PFSK-1 (cell line): ENCODE results near the gene RALY.

ENCODE experiments used
- FOXP2 ChIP-seq: optimal IDR thresholded peaks from 2 replicates; pipeline ENCODE3; 2011; ENCODE audit warnings: borderline replicate concordance, control low read depth, inconsistent platforms; ENCODE audit not compliant: insufficient read depth; ENCODE audit errors: extremely low read length, extremely low read depth
- POLR2AphosphoS5 ChIP-seq: IDR thresholded peaks from 2 replicates; pipeline ENCODE4 v1.6.1; 2012; ENCODE audit warnings: low read depth, mild to moderate bottlenecking, control low read depth, low read length, moderate library complexity
- REST ChIP-seq, 2 experiments: IDR thresholded peaks; 2 replicates each; pipeline versions ENCODE4 v1.6.1 to v1.8.0; 2011 to 2012; ENCODE audit warnings: low read depth in 2 of 2, low read length in 2 of 2, control low read depth in 1 of 2, inconsistent platforms in 1 of 2, mild to moderate bottlenecking in 1 of 2, moderate library complexity in 1 of 2; ENCODE audit not compliant: insufficient read depth in 1 of 2
- SIN3A ChIP-seq: IDR thresholded peaks from 2 replicates; pipeline ENCODE4 v1.6.1; 2012; ENCODE audit warnings: mild to moderate bottlenecking, low read length, moderate library complexity, borderline replicate concordance; ENCODE audit not compliant: insufficient read depth
- TAF1 ChIP-seq: IDR thresholded peaks from 2 replicates; pipeline ENCODE4 v1.6.1; 2012; ENCODE audit warnings: low read length, control low read depth, borderline replicate concordance; ENCODE audit not compliant: insufficient read depth

The RALY gene

GRCh38 chr20:33969563-33969962 lies 24.1 kb upstream of the RALY start:
- TF ChIP-seq SIN3A (no peak), POLR2AphosphoS5 (no peak), TAF1 (no peak), REST (IDR thresholded peaks at IDR 0.05; ENCODE audit: insufficient read depth in 1 of 2, low read depth in 2 of 2, low read length in 2 of 2) (no peak), FOXP2 (no peak)

DNA sequence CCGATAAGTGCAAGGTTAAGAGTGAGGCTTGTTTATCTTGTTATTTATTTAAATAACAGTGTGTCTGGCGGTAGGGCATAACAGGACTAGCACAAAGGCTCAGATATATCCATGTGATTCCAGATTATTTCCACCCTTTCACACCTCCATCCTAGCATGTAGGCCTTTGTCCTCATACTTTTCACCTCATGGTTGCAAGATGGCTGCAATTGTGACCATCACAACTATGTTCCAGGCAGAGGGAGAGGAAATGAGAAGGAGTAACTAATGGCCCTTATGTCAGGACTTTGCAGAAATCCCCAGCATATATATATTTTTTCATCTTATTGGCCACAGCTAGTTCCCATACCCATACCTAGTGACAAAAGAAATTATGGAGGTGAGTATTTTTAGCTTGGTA lies 23.5 kb upstream of the RALY start:
- no peak for TF ChIP-seq POLR2AphosphoS5
- TF ChIP-seq REST (IDR thresholded peaks at IDR 0.05; ENCODE audit: insufficient read depth in 1 of 2, low read depth in 2 of 2, low read length in 2 of 2) = no peak
- TF ChIP-seq SIN3A = no peak

DNA sequence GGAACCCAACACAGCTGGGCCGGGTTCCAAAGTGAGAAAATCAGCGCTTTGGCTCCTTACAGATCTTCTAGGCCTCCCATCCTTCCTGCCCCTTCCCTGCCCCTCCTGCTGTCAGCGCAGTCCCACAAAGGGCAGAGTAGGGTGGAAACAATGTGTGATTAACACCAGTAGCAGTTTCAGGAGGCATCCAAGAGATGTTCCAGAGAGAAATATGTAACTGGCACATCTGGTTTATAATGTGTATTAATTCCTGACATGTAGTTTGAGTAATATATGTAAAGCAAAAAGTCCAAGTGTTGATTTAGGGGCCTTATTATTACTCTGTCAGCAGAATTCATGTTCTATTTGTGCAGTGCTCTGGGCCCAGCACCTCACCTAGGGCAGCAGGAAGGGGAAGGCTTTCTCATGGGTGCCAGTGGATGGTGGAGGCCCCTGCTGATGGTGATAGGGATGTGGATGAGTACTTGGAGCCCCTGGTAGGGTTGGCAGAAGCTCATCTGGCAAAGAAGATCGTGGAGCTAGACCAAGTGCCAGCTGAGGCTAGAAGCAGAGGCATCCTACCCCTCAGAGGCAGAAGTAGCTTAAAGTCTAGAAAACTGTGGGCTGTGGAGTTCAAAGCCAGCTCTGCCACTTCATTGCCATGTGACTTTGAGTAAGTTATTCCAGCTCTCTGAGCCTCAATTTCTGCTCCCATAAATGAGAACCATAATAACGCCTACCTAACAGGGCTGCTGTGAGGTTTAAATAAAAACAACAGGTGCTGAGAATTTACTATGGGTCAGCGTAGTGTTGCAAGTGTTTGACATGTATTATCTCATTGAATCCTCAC lies 22.4 kb upstream of the RALY start:
- no peak for TF ChIP-seq TAF1
- no peak for TF ChIP-seq REST (IDR thresholded peaks at IDR 0.05; ENCODE audit: insufficient read depth in 1 of 2, low read depth in 2 of 2, low read length in 2 of 2)
- TF ChIP-seq POLR2AphosphoS5 = no peak
- TF ChIP-seq FOXP2 = no peak
- no peak for TF ChIP-seq SIN3A

- TF ChIP-seq POLR2AphosphoS5 = no peak
- no peak for TF ChIP-seq TAF1
- no peak for TF ChIP-seq FOXP2
- TF ChIP-seq REST (IDR thresholded peaks at IDR 0.05; ENCODE audit: insufficient read depth in 1 of 2, low read depth in 2 of 2, low read length in 2 of 2) = no peak
Observed at GRCh38 chr20:33976959-33977358, 16.8 kb upstream of the RALY start.

DNA sequence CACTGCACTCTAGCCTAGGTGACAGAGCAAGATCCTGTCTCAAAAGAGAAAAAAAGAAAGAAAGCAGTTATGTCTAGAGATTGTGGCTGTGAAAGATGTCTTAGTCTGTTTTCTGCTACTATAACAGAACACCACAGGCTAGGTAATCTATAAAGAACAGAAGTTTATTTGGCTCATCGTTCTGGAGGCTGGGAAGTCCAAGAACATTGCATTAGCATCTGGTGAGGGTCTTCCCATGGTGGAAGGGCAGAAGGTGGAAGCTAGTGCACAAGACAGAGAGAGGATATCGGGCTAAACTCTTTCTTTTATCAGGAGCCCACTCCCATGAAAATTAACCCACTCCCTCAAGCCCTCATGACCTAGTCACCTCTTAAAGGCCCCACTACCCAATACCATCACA lies 16.2 kb upstream of the RALY start:
- no peak for TF ChIP-seq FOXP2
- TF ChIP-seq REST (IDR thresholded peaks at IDR 0.05; ENCODE audit: insufficient read depth in 1 of 2, low read depth in 2 of 2, low read length in 2 of 2) = no peak
- TF ChIP-seq SIN3A = no peak
